ENCODE results near the gene PIP4K2A.

Gene PIP4K2A

GRCh38 chr10:22651276-22651980 lies 63.0 kb downstream of the PIP4K2A start:
- Histone ChIP-seq H3K4me3 (ENCODE audit: extremely low read depth, insufficient read depth, low read length, poor library complexity, severe bottlenecking) (no peak overlapping the region), H3K27ac (ENCODE audit: low read depth, low read length, severe bottlenecking) (no peak overlapping the region), H3K9me3 (ENCODE audit: control insufficient read depth, low read length) (no peaks in the 10 kb centered on the region), H3K36me3 (ENCODE audit: control insufficient read depth, insufficient read depth, low read length) (peaks cover 8% of the 10 kb centered on the region), H3K4me1 (ENCODE audit: control insufficient read depth, insufficient read depth, low read length, poor library complexity, severe bottlenecking) (peaks cover 42% of the 10 kb centered on the region)
- 87 to 92% methylated on average over 8 to 10 of the region's 12 CpGs for WGBS, 2 experiments (ENCODE audit: insufficient coverage in 2 of 2)

GRCh38 chr10:22649994-22650393 lies 64.4 kb downstream of the PIP4K2A start:
- WGBS, 2 experiments (ENCODE audit: insufficient coverage in 2 of 2): 96 to 100% methylated on average over 1 to 4 of the region's 4 CpGs
- Histone ChIP-seq H3K4me1 (ENCODE audit: control insufficient read depth, insufficient read depth, low read length, poor library complexity, severe bottlenecking) (peaks cover 45% of the 10 kb centered on the region), H3K4me3 (ENCODE audit: extremely low read depth, insufficient read depth, low read length, poor library complexity, severe bottlenecking) (no peak overlapping the region)

GRCh38 chr10:22649390-22649841 lies 65.0 kb downstream of the PIP4K2A start:
- Histone ChIP-seq H3K36me3 (ENCODE audit: control insufficient read depth, insufficient read depth, low read length) (peaks cover 8% of the 10 kb centered on the region), H3K27ac (ENCODE audit: low read depth, low read length, severe bottlenecking) (peak overlapping the region; percentile 88), H3K4me1 (ENCODE audit: control insufficient read depth, insufficient read depth, low read length, poor library complexity, severe bottlenecking) (peaks cover 45% of the 10 kb centered on the region), H3K9me3 (ENCODE audit: control insufficient read depth, low read length) (no peaks in the 10 kb centered on the region), H3K4me3 (ENCODE audit: extremely low read depth, insufficient read depth, low read length, poor library complexity, severe bottlenecking) (no peak overlapping the region)
- WGBS, 2 experiments (ENCODE audit: insufficient coverage in 2 of 2): 91 to 100% methylated on average over 4 to 5 of the region's 9 CpGs

More at GRCh38 chr10:22649994-22650393, 64.4 kb downstream of the PIP4K2A start:
- Histone ChIP-seq H3K9me3 (ENCODE audit: control insufficient read depth, low read length) (no peaks in the 10 kb centered on the region), H3K27ac (ENCODE audit: low read depth, low read length, severe bottlenecking) (no peak overlapping the region), H3K36me3 (ENCODE audit: control insufficient read depth, insufficient read depth, low read length) (peaks cover 8% of the 10 kb centered on the region)

GRCh38 chr10:22648547-22648961 lies 65.8 kb downstream of the PIP4K2A start:
- Histone ChIP-seq H3K9me3 (ENCODE audit: control insufficient read depth, low read length) (no peaks in the 10 kb centered on the region), H3K27ac (ENCODE audit: low read depth, low read length, severe bottlenecking) (peak overlapping the region; percentile 88), H3K4me3 (ENCODE audit: extremely low read depth, insufficient read depth, low read length, poor library complexity, severe bottlenecking) (no peak overlapping the region), H3K36me3 (ENCODE audit: control insufficient read depth, insufficient read depth, low read length) (peaks cover 8% of the 10 kb centered on the region), H3K4me1 (ENCODE audit: control insufficient read depth, insufficient read depth, low read length, poor library complexity, severe bottlenecking) (peaks cover 45% of the 10 kb centered on the region)
- 43 to 71% methylated on average over 1 to 2 of the region's 2 CpGs for WGBS, 2 experiments (ENCODE audit: insufficient coverage in 2 of 2)

- Histone ChIP-seq H3K9me3 (ENCODE audit: control insufficient read depth, low read length) (no peaks in the 10 kb centered on the region), H3K27ac (ENCODE audit: low read depth, low read length, severe bottlenecking) (peak overlapping the region; percentile 88), H3K4me3 (ENCODE audit: extremely low read depth, insufficient read depth, low read length, poor library complexity, severe bottlenecking) (no peak overlapping the region), H3K36me3 (ENCODE audit: control insufficient read depth, insufficient read depth, low read length) (no peaks in the 10 kb centered on the region), H3K4me1 (ENCODE audit: control insufficient read depth, insufficient read depth, low read length, poor library complexity, severe bottlenecking) (peaks cover 45% of the 10 kb centered on the region)
- 83% methylated on average over 1 of the region's 5 CpGs; no CpG with 5 or more reads in 1 of the 2 experiments for WGBS, 2 experiments (ENCODE audit: insufficient coverage in 2 of 2)
Observed at GRCh38 chr10:22647244-22647643, 67.1 kb downstream of the PIP4K2A start.

- Histone ChIP-seq H3K36me3 (ENCODE audit: control insufficient read depth, insufficient read depth, low read length) (peaks cover 3% of the 10 kb centered on the region), H3K4me1 (ENCODE audit: control insufficient read depth, insufficient read depth, low read length, poor library complexity, severe bottlenecking) (peaks cover 45% of the 10 kb centered on the region), H3K9me3 (ENCODE audit: control insufficient read depth, low read length) (no peaks in the 10 kb centered on the region), H3K4me3 (ENCODE audit: extremely low read depth, insufficient read depth, low read length, poor library complexity, severe bottlenecking) (no peak overlapping the region), H3K27ac (ENCODE audit: low read depth, low read length, severe bottlenecking) (peak overlapping the region; percentile 88)
- 56% methylated on average over 1 of the region's 2 CpGs; no CpG with 5 or more reads in 1 of the 2 experiments for WGBS, 2 experiments (ENCODE audit: insufficient coverage in 2 of 2)
Observed at GRCh38 chr10:22646388-22646853, 68.0 kb downstream of the PIP4K2A start.

- peaks cover 3% of the 10 kb centered on the region for H3K36me3 ChIP-seq (ENCODE audit: control insufficient read depth, insufficient read depth, low read length)
- H3K4me1 ChIP-seq (ENCODE audit: control insufficient read depth, insufficient read depth, low read length, poor library complexity, severe bottlenecking): peaks cover 34% of the 10 kb centered on the region
- H3K9me3 ChIP-seq (ENCODE audit: control insufficient read depth, low read length): no peaks in the 10 kb centered on the region
- WGBS, 2 experiments (ENCODE audit: insufficient coverage in 2 of 2): 97 to 100% methylated on average over 2 to 3 of the region's 3 CpGs
- no peak overlapping the region for H3K27ac ChIP-seq (ENCODE audit: low read depth, low read length, severe bottlenecking)
- H3K4me3 ChIP-seq (ENCODE audit: extremely low read depth, insufficient read depth, low read length, poor library complexity, severe bottlenecking): no peak overlapping the region
Observed at GRCh38 chr10:22644222-22644621, 70.2 kb downstream of the PIP4K2A start.

GRCh38 chr10:22643775-22644174 lies 70.6 kb downstream of the PIP4K2A start:
- Histone ChIP-seq H3K4me3 (ENCODE audit: extremely low read depth, insufficient read depth, low read length, poor library complexity, severe bottlenecking) (no peak overlapping the region), H3K27ac (ENCODE audit: low read depth, low read length, severe bottlenecking) (no peak overlapping the region), H3K9me3 (ENCODE audit: control insufficient read depth, low read length) (no peaks in the 10 kb centered on the region), H3K4me1 (ENCODE audit: control insufficient read depth, insufficient read depth, low read length, poor library complexity, severe bottlenecking) (peaks cover 30% of the 10 kb centered on the region), H3K36me3 (ENCODE audit: control insufficient read depth, insufficient read depth, low read length) (peaks cover 3% of the 10 kb centered on the region)
- WGBS, 2 experiments (ENCODE audit: insufficient coverage in 2 of 2): 96 to 100% methylated on average over 2 to 4 of the region's 4 CpGs

- H3K4me1 ChIP-seq (ENCODE audit: control insufficient read depth, insufficient read depth, low read length, poor library complexity, severe bottlenecking): peaks cover 23% of the 10 kb centered on the region
- WGBS, 2 experiments (ENCODE audit: insufficient coverage in 2 of 2): 82 to 97% methylated on average over 4 of the region's 4 CpGs
- no peak overlapping the region for H3K4me3 ChIP-seq (ENCODE audit: extremely low read depth, insufficient read depth, low read length, poor library complexity, severe bottlenecking)
- H3K36me3 ChIP-seq (ENCODE audit: control insufficient read depth, insufficient read depth, low read length): peaks cover 3% of the 10 kb centered on the region
- H3K27ac ChIP-seq (ENCODE audit: low read depth, low read length, severe bottlenecking): no peak overlapping the region
- no peaks in the 10 kb centered on the region for H3K9me3 ChIP-seq (ENCODE audit: control insufficient read depth, low read length)
Observed at GRCh38 chr10:22643116-22643515, 71.3 kb downstream of the PIP4K2A start.

GRCh38 chr10:22641743-22642142 lies 72.6 kb downstream of the PIP4K2A start:
- H3K4me1 ChIP-seq (ENCODE audit: control insufficient read depth, insufficient read depth, low read length, poor library complexity, severe bottlenecking): peaks cover 9% of the 10 kb centered on the region
- no peak overlapping the region for H3K27ac ChIP-seq (ENCODE audit: low read depth, low read length, severe bottlenecking)
- WGBS, 2 experiments (ENCODE audit: insufficient coverage in 2 of 2): 96% methylated on average over 4 of the region's 5 CpGs; no CpG with 5 or more reads in 1 of the 2 experiments
- peaks cover 3% of the 10 kb centered on the region for H3K36me3 ChIP-seq (ENCODE audit: control insufficient read depth, insufficient read depth, low read length)
- H3K4me3 ChIP-seq (ENCODE audit: extremely low read depth, insufficient read depth, low read length, poor library complexity, severe bottlenecking): no peak overlapping the region
- H3K9me3 ChIP-seq (ENCODE audit: control insufficient read depth, low read length): no peaks in the 10 kb centered on the region

GRCh38 chr10:22640359-22640758 lies 74.0 kb downstream of the PIP4K2A start:
- H3K27ac ChIP-seq (ENCODE audit: low read depth, low read length, severe bottlenecking): no peak overlapping the region
- WGBS, 2 experiments (ENCODE audit: insufficient coverage in 2 of 2): 63 to 90% methylated on average over 3 of the region's 6 CpGs
- H3K36me3 ChIP-seq (ENCODE audit: control insufficient read depth, insufficient read depth, low read length): peaks cover 3% of the 10 kb centered on the region
- H3K4me3 ChIP-seq (ENCODE audit: extremely low read depth, insufficient read depth, low read length, poor library complexity, severe bottlenecking): no peak overlapping the region
- H3K4me1 ChIP-seq (ENCODE audit: control insufficient read depth, insufficient read depth, low read length, poor library complexity, severe bottlenecking): no peaks in the 10 kb centered on the region
- no peaks in the 10 kb centered on the region for H3K9me3 ChIP-seq (ENCODE audit: control insufficient read depth, low read length)

Data from mesodermal cell (in vitro differentiated cells).